Globus pallidus (tissue), 1 donor: ENCODE results near the gene NFATC4.

ENCODE experiments used
- DNase-seq: peaks from one replicate; pipeline ENCODE4 v3.0.0-alpha.2; 2015; ENCODE audit warnings: low spot score

The NFATC4 gene

DNA sequence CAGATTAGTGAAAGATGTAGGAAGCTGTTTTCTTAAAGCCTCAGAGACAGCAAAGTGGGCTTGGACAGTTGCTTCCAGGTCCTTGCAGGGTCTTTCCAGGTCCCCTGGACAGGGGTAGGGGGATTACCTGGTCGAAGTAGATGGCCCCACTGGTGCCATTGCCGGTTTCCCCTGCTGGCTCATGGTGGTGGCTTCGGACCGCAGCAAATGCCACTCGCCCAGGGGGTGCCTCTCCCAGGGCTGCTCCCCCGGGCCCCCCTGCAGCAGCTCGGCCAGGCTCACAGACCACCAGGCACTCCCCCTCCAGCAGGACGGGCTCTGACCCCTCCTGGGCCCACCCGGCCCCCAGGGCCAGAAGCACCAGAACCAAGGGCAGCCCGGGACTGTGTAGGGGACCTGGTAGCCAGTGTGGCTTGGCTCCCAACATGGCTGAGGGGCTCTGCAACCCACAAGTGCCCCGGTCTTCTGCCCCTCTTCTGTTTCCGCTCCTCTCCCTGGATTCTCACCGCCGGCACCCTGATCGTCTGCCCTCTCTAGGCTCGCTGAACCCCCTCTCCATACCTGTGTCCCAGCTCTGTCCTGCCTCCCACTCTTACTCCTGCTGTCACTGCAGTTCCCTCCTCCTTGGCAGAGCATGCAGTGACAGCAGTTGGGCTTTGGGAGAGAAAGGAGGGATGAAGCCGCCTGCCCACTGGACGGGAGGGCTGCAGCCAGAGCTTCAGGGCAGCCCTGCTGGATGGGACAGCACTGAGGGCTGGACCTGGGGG, 60.8 kb downstream of the NFATC4 start:
- DNase-seq, result no peak
